Measurements from ENCODE around the gene MDC1.
A peak's percentile ranks its signal among the peaks of the same experiment; 100 is the strongest.

The MDC1 gene

DNA sequence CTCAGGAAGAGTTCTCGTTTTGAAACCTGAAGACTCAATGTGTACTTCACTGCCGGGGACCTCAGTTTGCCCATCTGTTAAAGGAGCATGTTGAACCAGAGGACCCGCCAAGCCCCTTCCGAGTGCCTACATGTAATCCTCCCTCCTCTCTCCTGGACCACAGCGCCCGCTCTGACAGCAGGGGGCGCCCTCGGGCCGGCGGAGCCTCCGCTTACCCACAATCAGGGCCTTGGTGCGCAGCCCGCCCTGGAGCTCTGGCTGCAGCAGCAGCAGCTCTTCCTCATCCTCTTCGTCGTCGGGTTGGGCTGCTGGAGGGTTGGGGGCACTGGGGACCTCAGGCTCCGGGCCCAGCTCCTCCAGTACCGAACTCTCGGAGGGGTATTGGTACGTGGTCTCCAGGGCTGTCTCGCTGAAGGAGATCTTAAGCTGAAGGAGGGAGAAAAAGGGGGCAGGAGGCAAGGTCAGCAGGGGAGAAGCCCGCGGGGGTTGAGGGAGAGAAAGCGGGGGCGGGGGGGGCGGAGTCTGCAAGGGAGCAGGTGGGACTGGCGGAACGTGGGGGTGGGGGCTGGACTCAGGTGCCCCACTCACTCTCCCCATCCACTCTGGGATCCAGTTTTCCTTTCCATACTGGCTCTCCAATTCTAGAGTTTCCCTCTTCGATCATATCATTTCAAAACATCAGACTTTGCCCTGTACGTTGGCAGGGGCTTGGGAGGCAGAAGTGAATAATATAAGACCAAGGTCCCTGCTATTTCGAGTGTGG is 37.9 kb downstream of the MDC1 start (continued):
- TF ChIP-seq, protein P1, sequence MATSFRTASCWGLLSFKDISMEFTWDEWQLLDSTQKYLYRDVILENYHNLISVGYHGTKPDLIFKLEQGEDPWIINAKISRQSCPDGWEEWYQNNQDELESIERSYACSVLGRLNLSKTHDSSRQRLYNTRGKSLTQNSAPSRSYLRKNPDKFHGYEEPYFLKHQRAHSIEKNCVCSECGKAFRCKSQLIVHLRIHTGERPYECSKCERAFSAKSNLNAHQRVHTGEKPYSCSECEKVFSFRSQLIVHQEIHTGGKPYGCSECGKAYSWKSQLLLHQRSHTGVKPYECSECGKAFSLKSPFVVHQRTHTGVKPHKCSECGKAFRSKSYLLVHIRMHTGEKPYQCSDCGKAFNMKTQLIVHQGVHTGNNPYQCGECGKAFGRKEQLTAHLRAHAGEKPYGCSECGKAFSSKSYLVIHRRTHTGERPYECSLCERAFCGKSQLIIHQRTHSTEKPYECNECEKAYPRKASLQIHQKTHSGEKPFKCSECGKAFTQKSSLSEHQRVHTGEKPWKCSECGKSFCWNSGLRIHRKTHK (tag by site-specific recombination; IDR thresholded peaks at IDR 0.05), result no peak
- TF ChIP-seq ZNF701 (tag by site-specific recombination; IDR thresholded peaks at IDR 0.05), result no peak
- TF ChIP-seq ZNF138 (tag by site-specific recombination; IDR thresholded peaks at IDR 0.05; ENCODE audit: borderline replicate concordance), result no peak
- TF ChIP-seq ZNF670 (tag by site-specific recombination; IDR thresholded peaks at IDR 0.05; ENCODE audit: low read depth), result no peak
- no peak; the same call in 1 of the 2 replicates for TF ChIP-seq ZNF660 (tag by site-specific recombination; IDR thresholded peaks at IDR 0.05)
- TF ChIP-seq ZNF133 (tag by site-specific recombination; IDR thresholded peaks at IDR 0.05), result no peak
- no peak for TF ChIP-seq SETDB1 (IDR thresholded peaks at IDR 0.05; ENCODE audit: insufficient read length, low read length)
- TF ChIP-seq HOXD13 (CRISPR knock-in tag; IDR thresholded peaks at IDR 0.05; ENCODE audit: borderline replicate concordance), result no peak
- no peak for TF ChIP-seq ZNF747 (tag by site-specific recombination; IDR thresholded peaks at IDR 0.05)
- TF ChIP-seq, protein P2, sequence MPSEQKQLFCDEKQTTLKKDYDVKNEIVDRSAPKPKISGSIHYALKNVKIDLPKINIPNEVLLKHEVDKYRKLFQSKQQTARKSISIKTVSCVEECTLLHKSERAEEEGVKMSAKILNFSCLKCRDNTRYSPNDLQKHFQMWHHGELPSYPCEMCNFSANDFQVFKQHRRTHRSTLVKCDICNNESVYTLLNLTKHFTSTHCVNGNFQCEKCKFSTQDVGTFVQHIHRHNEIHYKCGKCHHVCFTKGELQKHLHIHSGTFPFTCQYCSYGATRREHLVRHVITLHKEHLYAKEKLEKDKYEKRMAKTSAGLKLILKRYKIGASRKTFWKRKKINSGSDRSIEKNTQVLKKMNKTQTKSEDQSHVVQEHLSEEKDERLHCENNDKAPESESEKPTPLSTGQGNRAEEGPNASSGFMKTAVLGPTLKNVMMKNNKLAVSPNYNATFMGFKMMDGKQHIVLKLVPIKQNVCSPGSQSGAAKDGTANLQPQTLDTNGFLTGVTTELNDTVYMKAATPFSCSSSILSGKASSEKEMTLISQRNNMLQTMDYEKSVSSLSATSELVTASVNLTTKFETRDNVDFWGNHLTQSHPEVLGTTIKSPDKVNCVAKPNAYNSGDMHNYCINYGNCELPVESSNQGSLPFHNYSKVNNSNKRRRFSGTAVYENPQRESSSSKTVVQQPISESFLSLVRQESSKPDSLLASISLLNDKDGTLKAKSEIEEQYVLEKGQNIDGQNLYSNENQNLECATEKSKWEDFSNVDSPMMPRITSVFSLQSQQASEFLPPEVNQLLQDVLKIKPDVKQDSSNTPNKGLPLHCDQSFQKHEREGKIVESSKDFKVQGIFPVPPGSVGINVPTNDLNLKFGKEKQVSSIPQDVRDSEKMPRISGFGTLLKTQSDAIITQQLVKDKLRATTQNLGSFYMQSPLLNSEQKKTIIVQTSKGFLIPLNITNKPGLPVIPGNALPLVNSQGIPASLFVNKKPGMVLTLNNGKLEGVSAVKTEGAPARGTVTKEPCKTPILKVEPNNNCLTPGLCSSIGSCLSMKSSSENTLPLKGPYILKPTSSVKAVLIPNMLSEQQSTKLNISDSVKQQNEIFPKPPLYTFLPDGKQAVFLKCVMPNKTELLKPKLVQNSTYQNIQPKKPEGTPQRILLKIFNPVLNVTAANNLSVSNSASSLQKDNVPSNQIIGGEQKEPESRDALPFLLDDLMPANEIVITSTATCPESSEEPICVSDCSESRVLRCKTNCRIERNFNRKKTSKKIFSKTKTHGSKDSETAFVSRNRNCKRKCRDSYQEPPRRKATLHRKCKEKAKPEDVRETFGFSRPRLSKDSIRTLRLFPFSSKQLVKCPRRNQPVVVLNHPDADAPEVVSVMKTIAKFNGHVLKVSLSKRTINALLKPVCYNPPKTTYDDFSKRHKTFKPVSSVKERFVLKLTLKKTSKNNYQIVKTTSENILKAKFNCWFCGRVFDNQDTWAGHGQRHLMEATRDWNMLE (tag by site-specific recombination; conservative IDR thresholded peaks at IDR 0.05; ENCODE audit: low read depth), result no peak
- TF ChIP-seq KLF10 (tag by site-specific recombination; IDR thresholded peaks at IDR 0.05), result 0 out of 2 replicates have a peak, but pooled peaks have one; percentile 23
- TF ChIP-seq ZNF112 (tag by site-specific recombination; IDR thresholded peaks at IDR 0.05), result no peak
- TF ChIP-seq, protein P3, sequence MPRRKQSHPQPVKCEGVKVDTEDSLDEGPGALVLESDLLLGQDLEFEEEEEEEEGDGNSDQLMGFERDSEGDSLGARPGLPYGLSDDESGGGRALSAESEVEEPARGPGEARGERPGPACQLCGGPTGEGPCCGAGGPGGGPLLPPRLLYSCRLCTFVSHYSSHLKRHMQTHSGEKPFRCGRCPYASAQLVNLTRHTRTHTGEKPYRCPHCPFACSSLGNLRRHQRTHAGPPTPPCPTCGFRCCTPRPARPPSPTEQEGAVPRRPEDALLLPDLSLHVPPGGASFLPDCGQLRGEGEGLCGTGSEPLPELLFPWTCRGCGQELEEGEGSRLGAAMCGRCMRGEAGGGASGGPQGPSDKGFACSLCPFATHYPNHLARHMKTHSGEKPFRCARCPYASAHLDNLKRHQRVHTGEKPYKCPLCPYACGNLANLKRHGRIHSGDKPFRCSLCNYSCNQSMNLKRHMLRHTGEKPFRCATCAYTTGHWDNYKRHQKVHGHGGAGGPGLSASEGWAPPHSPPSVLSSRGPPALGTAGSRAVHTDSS (tag by site-specific recombination; IDR thresholded peaks at IDR 0.05), result peak; percentile 96
- no peak for TF ChIP-seq ZNF596 (tag by site-specific recombination; IDR thresholded peaks at IDR 0.05)
- no peak for TF ChIP-seq ZNF132 (tag by site-specific recombination; IDR thresholded peaks at IDR 0.05; ENCODE audit: borderline replicate concordance)
- TF ChIP-seq ZNF302 (tag by site-specific recombination; IDR thresholded peaks at IDR 0.05; ENCODE audit: low read depth), result no peak
- TF ChIP-seq, protein P4, sequence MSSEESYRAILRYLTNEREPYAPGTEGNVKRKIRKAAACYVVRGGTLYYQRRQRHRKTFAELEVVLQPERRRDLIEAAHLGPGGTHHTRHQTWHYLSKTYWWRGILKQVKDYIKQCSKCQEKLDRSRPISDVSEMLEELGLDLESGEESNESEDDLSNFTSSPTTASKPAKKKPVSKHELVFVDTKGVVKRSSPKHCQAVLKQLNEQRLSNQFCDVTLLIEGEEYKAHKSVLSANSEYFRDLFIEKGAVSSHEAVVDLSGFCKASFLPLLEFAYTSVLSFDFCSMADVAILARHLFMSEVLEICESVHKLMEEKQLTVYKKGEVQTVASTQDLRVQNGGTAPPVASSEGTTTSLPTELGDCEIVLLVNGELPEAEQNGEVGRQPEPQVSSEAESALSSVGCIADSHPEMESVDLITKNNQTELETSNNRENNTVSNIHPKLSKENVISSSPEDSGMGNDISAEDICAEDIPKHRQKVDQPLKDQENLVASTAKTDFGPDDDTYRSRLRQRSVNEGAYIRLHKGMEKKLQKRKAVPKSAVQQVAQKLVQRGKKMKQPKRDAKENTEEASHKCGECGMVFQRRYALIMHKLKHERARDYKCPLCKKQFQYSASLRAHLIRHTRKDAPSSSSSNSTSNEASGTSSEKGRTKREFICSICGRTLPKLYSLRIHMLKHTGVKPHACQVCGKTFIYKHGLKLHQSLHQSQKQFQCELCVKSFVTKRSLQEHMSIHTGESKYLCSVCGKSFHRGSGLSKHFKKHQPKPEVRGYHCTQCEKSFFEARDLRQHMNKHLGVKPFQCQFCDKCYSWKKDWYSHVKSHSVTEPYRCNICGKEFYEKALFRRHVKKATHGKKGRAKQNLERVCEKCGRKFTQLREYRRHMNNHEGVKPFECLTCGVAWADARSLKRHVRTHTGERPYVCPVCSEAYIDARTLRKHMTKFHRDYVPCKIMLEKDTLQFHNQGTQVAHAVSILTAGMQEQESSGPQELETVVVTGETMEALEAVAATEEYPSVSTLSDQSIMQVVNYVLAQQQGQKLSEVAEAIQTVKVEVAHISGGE (tag by site-specific recombination; conservative IDR thresholded peaks at IDR 0.05; ENCODE audit: low read depth), result peak; percentile 30
- TF ChIP-seq ZNF571 (tag by site-specific recombination; IDR thresholded peaks at IDR 0.05), result no peak
- TF ChIP-seq BCL11A (tag by site-specific recombination; IDR thresholded peaks at IDR 0.05; ENCODE audit: low read depth), result no peak
- no peak for TF ChIP-seq ZNF707 (tag by site-specific recombination; IDR thresholded peaks at IDR 0.05)
- TF ChIP-seq ZNF174 (tag by site-specific recombination; IDR thresholded peaks at IDR 0.05), result no peak
